ENCODE data around the gene CGN. TPM values are rescaled to one million over a fixed set of nuclear protein-coding genes. Genes with fewer than 3 reads are reported as not detected.

Gene CGN
- total RNA-seq, 1 donor from 2014 or later: 9.3 TPM

DNA sequence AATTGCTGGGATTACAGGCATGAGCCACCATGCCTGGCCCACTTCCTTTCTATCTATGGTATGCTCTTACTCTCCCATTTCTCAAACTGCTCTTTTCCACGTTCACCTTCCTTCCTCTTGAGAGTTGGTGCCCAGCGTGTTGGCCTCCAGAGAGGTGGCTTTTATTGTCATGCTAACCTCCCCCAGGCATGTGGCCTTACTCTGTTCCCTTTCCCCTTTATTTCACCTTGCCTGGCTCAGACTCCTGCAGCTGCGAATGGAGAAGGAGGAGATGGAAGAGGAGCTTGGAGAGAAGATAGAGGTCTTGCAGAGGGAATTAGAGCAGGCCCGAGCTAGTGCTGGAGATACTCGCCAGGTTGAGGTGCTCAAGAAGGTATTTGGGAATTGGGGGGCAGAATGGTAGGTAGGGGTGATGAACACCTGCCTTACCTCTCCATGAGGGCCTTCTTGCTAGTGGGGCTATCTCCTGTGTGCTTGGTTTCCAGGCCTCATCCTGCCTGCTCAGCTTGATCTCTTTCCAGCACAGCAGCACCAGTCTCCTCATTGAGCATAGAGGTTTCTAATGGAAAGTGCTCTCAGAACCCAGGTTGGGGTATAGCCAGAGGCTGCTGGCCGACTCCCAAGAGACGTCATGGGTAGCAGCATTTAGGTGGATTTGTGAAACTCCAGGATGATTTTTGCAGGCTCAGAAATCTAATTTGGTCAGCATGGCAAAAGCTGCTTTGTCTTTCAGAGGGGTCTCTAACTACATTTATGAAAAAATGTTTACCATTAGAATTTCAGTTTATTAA is 15.7 kb downstream of the CGN start:
- no peak for ATAC-seq

DNA sequence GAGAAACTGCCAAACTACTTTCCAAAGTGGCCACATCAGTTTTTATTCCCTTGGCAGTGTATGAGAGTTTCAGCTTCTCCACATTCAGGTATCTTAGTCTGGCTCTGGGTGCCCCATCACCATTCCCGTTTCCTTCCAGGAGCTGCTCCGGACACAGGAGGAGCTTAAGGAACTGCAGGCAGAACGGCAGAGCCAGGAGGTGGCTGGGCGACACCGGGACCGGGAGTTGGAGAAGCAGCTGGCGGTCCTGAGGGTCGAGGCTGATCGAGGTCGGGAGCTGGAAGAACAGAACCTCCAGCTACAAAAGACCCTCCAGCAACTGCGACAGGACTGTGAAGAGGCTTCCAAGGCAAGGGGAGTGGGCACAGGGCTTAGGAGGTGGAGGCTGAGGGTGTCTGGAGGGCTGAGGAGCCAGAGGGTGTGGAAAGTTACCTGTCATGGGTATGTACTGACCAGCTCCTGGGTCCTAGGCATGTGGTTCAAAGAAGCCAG is 18.1 kb downstream of the CGN start:
- peak; percentile 16 for ATAC-seq

DNA sequence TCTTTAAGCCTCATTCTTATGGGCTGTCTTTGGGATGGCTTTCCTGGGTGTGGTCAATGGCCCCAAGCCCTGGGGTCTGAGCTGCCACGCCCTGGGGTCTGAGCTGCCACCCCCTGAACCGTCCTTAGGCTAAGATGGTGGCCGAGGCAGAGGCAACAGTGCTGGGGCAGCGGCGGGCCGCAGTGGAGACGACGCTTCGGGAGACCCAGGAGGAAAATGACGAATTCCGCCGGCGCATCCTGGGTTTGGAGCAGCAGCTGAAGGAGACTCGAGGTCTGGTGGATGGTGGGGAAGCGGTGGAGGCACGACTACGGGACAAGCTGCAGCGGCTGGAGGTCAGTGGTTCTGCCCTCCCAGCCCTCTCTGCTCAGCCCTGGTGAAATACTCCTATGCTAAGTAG is 18.6 kb downstream of the CGN start:
- ATAC-seq: peak; percentile 15

- no peak for ATAC-seq
Measured at GRCh38 chr1:151530461-151530860, 19.3 kb downstream of the CGN start.

- no peak for ATAC-seq
Measured at GRCh38 chr1:151533870-151534269, 22.7 kb downstream of the CGN start.

GRCh38 chr1:151534662-151535278 is 23.6 kb downstream of the CGN start:
- peak; percentile 50 for ATAC-seq

- ATAC-seq: no peak
Measured at GRCh38 chr1:151535326-151536271, 24.4 kb downstream of the CGN start.

DNA sequence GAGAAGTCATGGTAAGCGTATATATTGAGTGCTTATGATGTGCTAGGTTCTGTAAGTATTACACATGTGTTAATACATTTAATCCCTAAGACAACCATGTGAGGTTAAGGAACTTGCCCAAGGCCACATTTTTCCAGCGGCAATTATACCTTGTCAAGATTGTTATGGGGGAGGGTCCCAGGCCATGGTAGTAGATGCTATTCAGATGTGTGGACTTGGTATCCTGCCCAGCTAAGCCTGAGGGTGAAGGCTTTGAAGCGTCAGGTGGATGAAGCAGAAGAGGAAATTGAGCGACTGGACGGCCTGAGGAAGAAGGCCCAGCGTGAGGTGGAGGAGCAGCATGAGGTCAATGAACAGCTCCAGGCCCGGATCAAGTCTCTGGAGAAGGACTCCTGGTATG is 25.3 kb downstream of the CGN start:
- ATAC-seq: no peak

DNA sequence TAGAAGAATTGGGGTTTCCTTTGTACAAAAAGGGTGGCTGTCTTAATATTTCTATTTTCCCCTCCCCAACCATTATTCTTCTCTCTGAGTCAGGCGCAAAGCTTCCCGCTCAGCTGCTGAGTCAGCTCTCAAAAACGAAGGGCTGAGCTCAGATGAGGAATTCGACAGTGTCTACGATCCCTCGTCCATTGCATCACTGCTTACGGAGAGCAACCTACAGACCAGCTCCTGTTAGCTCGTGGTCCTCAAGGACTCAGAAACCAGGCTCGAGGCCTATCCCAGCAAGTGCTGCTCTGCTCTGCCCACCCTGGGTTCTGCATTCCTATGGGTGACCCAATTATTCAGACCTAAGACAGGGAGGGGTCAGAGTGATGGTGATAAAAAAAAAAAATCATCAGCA is 25.9 kb downstream of the CGN start:
- peak; percentile 49 for ATAC-seq

GRCh38 chr1:151539321-151540020 is 28.3 kb downstream of the CGN start:
- peak; percentile 85 for ATAC-seq

GRCh38 chr1:151540021-151540981 is 29.1 kb downstream of the CGN start, which contains the start of gene TUFT1:
Gene TUFT1 (plus strand): TSS chr1:151540309. CDS start chr1:151540367, 58 bp downstream.
- ATAC-seq: peak; percentile 87

DNA sequence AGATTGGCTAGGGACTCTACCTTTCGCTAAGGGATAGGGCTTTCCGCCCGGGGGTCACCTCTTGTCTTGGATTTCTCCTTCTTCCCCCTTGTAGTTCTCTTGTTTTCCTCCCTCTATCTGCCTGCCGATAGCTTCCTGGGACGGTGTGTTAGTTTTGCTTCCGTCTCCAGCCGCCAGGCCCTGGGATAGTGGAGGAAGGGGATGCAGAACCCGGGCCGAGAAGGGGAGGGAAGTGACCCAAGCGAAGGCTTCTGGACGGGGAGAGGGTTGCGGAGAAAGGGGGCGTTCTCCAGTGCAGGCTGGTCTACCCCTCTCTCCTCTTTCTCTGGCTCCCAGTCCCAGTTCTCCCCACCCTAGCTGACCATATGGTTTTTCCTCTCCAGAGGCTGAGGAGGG is 29.8 kb downstream of the CGN start:
- no peak for ATAC-seq

GRCh38 chr1:151541752-151542151 is 30.6 kb downstream of the CGN start:
- ATAC-seq: no peak

DNA sequence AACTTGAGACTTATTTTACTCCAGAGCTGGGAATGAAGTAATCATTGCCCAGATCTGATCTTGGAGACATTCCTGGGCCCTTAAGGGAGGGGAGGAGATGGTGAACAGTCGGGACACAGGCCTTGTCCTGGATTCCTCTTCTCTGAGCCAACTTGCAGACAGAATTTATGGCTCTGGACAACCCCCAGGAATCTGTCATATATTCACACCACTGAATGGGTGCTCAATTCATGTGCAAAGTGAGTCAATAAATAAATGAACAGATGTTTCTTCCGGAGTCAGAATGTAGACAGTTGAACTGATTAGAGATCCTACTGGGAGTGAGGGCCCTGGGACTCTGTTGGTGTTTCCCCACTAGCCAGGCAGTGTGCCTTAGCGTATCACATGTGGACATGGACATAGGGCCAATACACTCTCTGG is 31.5 kb downstream of the CGN start:
- ATAC-seq: no peak

- no peak for ATAC-seq
Measured at GRCh38 chr1:151545542-151545941, 34.4 kb downstream of the CGN start.

GRCh38 chr1:151546011-151546925 is 35.1 kb downstream of the CGN start:
- ATAC-seq: no peak

DNA sequence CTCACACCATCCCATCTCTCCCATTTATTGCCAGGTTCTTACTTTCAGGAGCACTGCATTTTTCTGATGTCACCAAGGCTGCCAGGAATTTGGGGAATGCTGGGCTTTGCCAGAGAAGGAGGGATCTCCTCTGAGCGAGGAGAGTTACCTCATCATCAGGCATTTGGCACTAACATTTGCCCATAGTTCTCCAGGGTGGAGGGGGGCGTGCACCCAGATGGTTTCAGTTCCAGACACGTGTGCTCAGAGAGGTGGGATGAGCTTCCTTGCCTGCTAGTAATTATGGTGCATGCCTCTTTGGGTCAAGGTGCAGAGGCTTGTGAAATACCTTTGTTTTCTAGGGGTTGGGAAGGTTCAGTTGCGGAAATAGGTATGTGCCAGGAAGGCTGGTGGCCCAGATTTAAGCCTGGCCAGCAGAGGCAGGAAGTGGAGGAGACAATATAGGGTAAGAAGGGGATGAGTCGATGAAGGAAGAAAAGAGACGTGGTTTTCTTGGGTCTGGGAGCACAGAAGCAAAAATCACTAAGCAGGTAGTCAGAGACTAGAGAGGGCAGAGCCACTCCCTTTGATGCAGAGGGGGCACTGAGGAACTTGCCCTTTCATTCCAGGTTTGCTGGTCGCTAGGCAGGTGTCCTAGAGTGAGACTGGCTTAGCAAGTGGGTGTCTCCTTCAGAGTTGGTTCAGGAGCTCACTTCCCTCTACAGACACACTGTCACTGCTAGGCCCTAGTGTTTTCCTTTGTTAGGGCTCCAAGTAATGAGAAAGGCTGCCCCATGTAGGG is 36.1 kb downstream of the CGN start:
- ATAC-seq: peak; percentile 72

DNA sequence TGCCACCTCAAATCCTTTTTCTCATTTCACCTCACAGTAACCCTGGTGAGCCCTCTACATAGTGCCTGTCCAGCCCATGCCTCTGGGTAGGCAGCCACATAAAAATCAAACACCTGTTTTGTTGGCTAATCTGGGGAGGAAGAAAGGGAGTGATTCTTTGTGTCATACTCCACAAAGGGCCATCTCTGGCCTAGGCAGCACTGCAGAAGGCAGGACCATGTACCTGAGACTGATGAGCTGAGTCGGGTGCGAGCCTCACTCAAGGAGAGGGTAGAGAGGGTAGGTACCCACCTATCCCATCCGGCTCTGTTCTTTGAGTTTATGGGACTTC is 36.7 kb downstream of the CGN start:
- peak; percentile 28 for ATAC-seq

DNA sequence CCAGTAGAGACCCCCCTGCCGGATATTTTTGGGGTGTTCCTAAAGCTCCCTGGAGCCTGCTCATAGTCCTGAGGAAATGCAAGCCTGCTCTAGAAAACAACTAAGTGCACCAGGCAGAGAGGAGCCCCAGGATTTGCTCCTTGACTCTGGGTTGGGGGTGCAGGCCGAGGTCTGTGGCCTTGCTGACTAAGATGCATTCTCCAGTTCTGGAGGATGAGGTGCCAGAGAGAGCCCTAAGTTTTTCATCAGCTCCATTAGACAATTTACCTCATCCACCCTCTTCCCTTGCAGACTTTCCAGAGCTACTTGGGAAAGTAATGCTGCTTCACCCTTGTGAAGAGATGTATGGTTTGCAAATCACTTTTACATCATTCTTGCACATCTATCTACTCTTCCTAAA is 38.0 kb downstream of the CGN start:
- ATAC-seq: no peak

All from esophagus mucosa (tissue), 1 donor.